ENCODE data around the gene SLC4A7.

DNA sequence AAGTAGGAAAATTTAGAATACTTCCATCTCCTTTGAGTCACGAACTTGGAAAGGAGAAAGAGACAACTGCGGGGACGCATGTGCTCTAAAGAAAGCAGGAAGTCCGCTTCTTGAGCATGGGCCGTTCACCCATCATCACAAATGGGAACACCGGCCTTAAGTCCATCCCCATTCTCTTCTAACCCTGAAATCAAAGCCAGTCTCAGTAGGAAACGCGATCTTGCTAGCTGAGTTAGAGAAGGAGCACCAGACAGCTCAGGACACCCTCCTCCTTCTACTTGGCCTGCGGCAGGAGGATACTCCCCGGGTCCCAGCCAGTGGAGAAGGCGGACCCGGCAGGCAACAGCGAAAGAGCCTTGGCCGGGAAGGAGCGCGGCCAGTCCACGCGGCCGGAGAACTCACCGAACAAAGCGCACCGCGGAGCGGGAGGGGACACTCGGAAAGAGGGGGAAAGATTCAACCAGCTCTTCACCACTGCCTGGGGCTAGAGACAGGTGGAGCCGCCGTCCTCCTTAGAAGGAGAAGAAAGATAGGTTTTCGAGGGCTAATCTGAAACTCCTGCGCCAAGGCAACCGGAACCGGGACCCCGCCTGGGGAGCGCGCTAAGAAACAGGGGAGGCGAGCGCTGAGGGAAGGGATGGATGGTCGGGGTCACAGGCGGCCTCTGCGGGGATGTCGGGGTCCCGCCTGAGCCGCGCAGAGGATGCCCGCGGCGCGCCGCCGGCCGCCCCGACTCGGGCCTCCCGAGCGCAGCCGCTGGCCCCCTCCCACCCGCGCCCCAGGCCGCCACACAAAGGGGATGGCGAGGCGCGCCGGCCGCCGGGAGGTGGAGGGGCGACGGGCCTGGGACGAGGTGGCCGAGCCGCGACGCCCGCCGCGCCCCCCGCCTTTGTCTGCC is 818 bp downstream of the SLC4A7 start:
- no peak for TF ChIP-seq CTCF (conservative IDR thresholded peaks at IDR 0.05)
- TF ChIP-seq EZH2 (IDR thresholded peaks at IDR 0.05; ENCODE audit: low read depth), result no peak

Measured in PC-9 (cell line).